B cell (primary cell): ENCODE measurements around the gene NGEF. TPM values are rescaled to one million over a fixed set of nuclear protein-coding genes. Genes with fewer than 3 reads are reported as not detected.

Source experiments
- ATAC-seq: fragments of 200-7000 bp; cut with Tn5 transposase; one replicate; pipeline ENCODE4 v1.10.0; 2021; ENCODE audit warnings: low read depth, mild to moderate bottlenecking, moderate number of reproducible peaks, moderate library complexity
- CTCF ChIA-PET: fragments of 350-600 bp; sonication (Branson Sonifier 250); formaldehyde crosslinking; loops from one replicate; lab custom pipeline; 2021; ENCODE audit warnings: antibody characterized with exemption, inconsistent platforms; lab: Charles Lee
- POLR2A ChIA-PET: fragments of 350-600 bp; sonication (Branson Sonifier 250); formaldehyde crosslinking; loops from one replicate; lab custom pipeline; 2021; ENCODE audit warnings: antibody characterized with exemption; lab: Charles Lee
- DNase-seq: peaks from one replicate; pipeline ENCODE4 v3.0.0; 2013
- H2AFZ ChIP-seq: 2 replicates; pipeline ENCODE4 v1.6.1; 2012; ENCODE audit warnings: mild to moderate bottlenecking, low read depth, low read length; ENCODE audit not compliant: insufficient read depth, poor library complexity, severe bottlenecking
- H3K27ac ChIP-seq, 2 donors: 1 replicate in 1 of 2; 2 replicates in 1 of 2; pipeline ENCODE4 v1.5.1; 2012 to 2013; ENCODE audit warnings: low read length in 2 of 2, mild to moderate bottlenecking in 2 of 2, moderate library complexity in 1 of 2
- H3K27me3 ChIP-seq, 4 experiments: fragments of 200-600 bp in 1 of 4; sonication (generic) in 1 of 4; replicated peaks in 1 of 4; 1 replicate in 2 of 4; 2 replicates in 2 of 4; pipeline versions ENCODE4 v1.6.1 to v1.7.0; 2013 to 2016; ENCODE audit warnings: low read length in 3 of 4, mild to moderate bottlenecking in 2 of 4, mixed read lengths in 1 of 4, moderate library complexity in 1 of 4; ENCODE audit not compliant: insufficient read depth in 4 of 4, control insufficient read depth in 3 of 4; ENCODE audit errors: control extremely low read depth in 1 of 4
- H3K36me3 ChIP-seq, 2 experiments: replicated peaks in 1 of 2; 1 replicate in 1 of 2; 2 replicates in 1 of 2; pipeline versions ENCODE4 v1.6.1 to v1.7.1; 2013; ENCODE audit warnings: low read length in 1 of 2; ENCODE audit not compliant: insufficient read depth in 2 of 2, control insufficient read depth in 1 of 2; ENCODE audit errors: control extremely low read depth in 1 of 2, extremely low read depth in 1 of 2
- H3K4me1 ChIP-seq, 2 donors: fragments of 200-600 bp in 1 of 2; sonication (generic) in 1 of 2; 1 replicate in 1 of 2; 2 replicates in 1 of 2; pipeline versions ENCODE4 v1.5.1 to v1.6.1; 2013 to 2017; ENCODE audit warnings: low read length in 2 of 2; ENCODE audit not compliant: control insufficient read depth in 2 of 2, insufficient read depth in 2 of 2
- H3K4me2 ChIP-seq: replicated peaks from 2 replicates; pipeline ENCODE3; 2012; ENCODE audit warnings: mild to moderate bottlenecking, low read depth, low read length; ENCODE audit not compliant: poor library complexity, severe bottlenecking
- H3K4me3 ChIP-seq, 5 experiments: fragments of 200-600 bp in 1 of 5; sonication (generic) in 1 of 5; 1 replicate in 3 of 5; 2 replicates in 2 of 5; pipeline versions ENCODE4 v1.5.1 to v1.7.0; 2011 to 2016; ENCODE audit warnings: low read length in 4 of 5, mild to moderate bottlenecking in 4 of 5, low read depth in 2 of 5, control low read depth in 1 of 5, moderate library complexity in 1 of 5; ENCODE audit not compliant: insufficient read depth in 1 of 5; ENCODE audit errors: control extremely low read depth in 1 of 5, extremely low read depth in 1 of 5
- H3K79me2 ChIP-seq: fragments of 200-600 bp; sonication (generic); one replicate; pipeline ENCODE4 v1.6.0; 2016; ENCODE audit warnings: low read length; ENCODE audit not compliant: control insufficient read depth, insufficient read depth
- H3K9ac ChIP-seq: fragments of 200-600 bp; sonication (generic); 2 replicates; pipeline ENCODE4 v1.6.1; 2017; ENCODE audit warnings: mild to moderate bottlenecking, low read length, moderate library complexity
- H3K9me3 ChIP-seq, 3 donors: one replicate each; pipeline versions ENCODE4 v1.6.1 to v1.7.1; 2013; ENCODE audit warnings: low read length in 2 of 3; ENCODE audit not compliant: control insufficient read depth in 2 of 3, insufficient read depth in 1 of 3; ENCODE audit errors: control extremely low read depth in 1 of 3
- H4K20me1 ChIP-seq: 2 replicates; pipeline ENCODE4 v1.6.0; 2012; ENCODE audit warnings: mild to moderate bottlenecking, low read length; ENCODE audit not compliant: insufficient read depth, control insufficient read depth, poor library complexity, severe bottlenecking
- H3K27ac Mint-ChIP-seq: one replicate; pipeline ENCODE4 v1.8.0; 2021; ENCODE audit warnings: mixed read lengths
- H3K27me3 Mint-ChIP-seq: one replicate; pipeline ENCODE4 v1.8.0; 2021; ENCODE audit warnings: mixed read lengths
- H3K4me1 Mint-ChIP-seq: one replicate; pipeline ENCODE4 v1.8.0; 2021; ENCODE audit warnings: mixed read lengths
- H3K4me3 Mint-ChIP-seq: one replicate; pipeline ENCODE4 v1.8.0; 2021; ENCODE audit warnings: mixed read lengths
- H3K9me3 Mint-ChIP-seq: one replicate; pipeline ENCODE4 v1.8.0; 2022; ENCODE audit warnings: mixed read lengths; ENCODE audit not compliant: insufficient read depth
- CTCF ChIP-seq: fragments of 200-600 bp; IDR thresholded peaks from one replicate; pipeline ENCODE4 v1.8.0; 2022; ENCODE audit warnings: antibody characterized with exemption, mild to moderate bottlenecking
- EZH2 ChIP-seq: IDR thresholded peaks from 2 replicates; pipeline ENCODE4 v1.6.1; 2012; ENCODE audit warnings: borderline replicate concordance, low read depth, mild to moderate bottlenecking, moderate library complexity, low read length; ENCODE audit not compliant: insufficient read depth, poor library complexity, severe bottlenecking
- WGBS: methylation state at CpG from one replicate; pipeline ENCODE4 v1.1.5; 2013; ENCODE audit warnings: missing lambda C conversion rate; ENCODE audit not compliant: insufficient coverage; 5-methylcytosine and 5-hydroxymethylcytosine counted together
- intact Hi-C: fragments of 100-400 bp; cut with micrococcal nuclease; formaldehyde crosslinking; loops from one replicate; pipeline ENCODE4 v1.10.0; 2022
- polyA plus RNA-seq: library from polyadenylated mRNA; depleted of rRNA; stranded (reverse); fragments of >200 nt; gene quantifications from 2 replicates; pipeline ENCODE4 v1.2.3, GENCODE V29; 2012
- total RNA-seq, 2 donors: library from RNA; stranded (reverse); fragments of 120-200 nt in 1 of 2; gene quantifications; 1 replicate in 1 of 2; 2 replicates in 1 of 2; pipeline versions ENCODE4 v1.2.3 to v1.2.4, GENCODE V29; 2013 to 2022

The NGEF gene
- total and polyA plus RNA-seq, 2 donors (not counting 1 experiment from before 2014, with no cell fraction given): not detected

GRCh38 chr2:232955856-232956255 is 57.2 kb downstream of the NGEF start:
- Histone ChIP-seq H2AFZ (peak overlapping the region; percentile 58), H3K36me3 (no peaks in the 10 kb centered on the region), H3K4me3 (peak overlapping the region in 1 of 5 experiments; percentile 0), H3K9me3 (no peaks in the 10 kb centered on the region), H3K79me2 (no peaks in the 10 kb centered on the region), H3K4me2 (peak overlapping the region; percentile 57), H3K9ac (no peak overlapping the region), H3K27me3 (no peaks in the 10 kb centered on the region), H3K27ac (peak overlapping the region; percentile 71 to 83), H3K4me1 (peaks cover 42 to 46% of the 10 kb centered on the region in 2 donors), H4K20me1 (no peaks in the 10 kb centered on the region)
- CTCF ChIA-PET: no interaction called here
- Mint-ChIP-seq H3K9me3 (peaks cover 5% of the 10 kb centered on the region), H3K27ac (peak overlapping the region; percentile 86), H3K4me3 (peak overlapping the region; percentile 52), H3K27me3 (no peaks in the 10 kb centered on the region), H3K4me1 (peaks cover 44% of the 10 kb centered on the region)
- ATAC-seq (peak; percentile 90), DNase-seq (peak; percentile 77)
- TF ChIP-seq EZH2: no peak
- no peak for TF ChIP-seq CTCF
- 30% methylated on average over 3 of the region's 5 CpGs for WGBS
- POLR2A ChIA-PET: interaction anchor here (0.6 to 1.3 kb wide), 2 partner anchors 30 to 104 kb away, joined by 3 to 8 read pairs; partner anchors contain the start of gene INPP5D
- intact Hi-C loops: loop anchor here (1.0 kb wide), 1 partner anchor 73 kb away; no protein-coding TSS in a partner anchor

DNA sequence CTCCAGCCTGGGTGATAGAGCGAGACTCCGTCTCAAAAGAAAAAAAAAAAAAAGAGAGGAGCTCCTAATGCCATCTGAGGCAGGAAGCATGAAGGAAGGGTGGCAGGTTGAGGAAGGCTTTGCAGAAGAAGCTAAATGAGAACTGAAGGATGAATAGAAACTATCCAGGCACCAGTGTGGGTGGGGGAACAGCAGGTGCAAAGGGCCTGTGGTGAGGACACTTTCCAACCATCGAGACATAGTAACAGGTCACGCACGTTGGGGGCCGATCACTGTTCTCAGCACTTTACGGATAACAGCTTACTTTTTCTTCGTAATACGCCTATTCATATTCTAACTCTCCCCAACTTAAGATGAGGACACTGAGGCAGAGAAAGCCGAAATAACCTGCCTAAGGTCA is 58.4 kb downstream of the NGEF start:
- no peak for ATAC-seq
- Histone ChIP-seq H4K20me1 (no peaks in the 10 kb centered on the region), H3K79me2 (no peaks in the 10 kb centered on the region), H3K9ac (no peak overlapping the region), H3K27ac (peak overlapping the region in 1 of 2 donors; percentile 83), H3K9me3 (no peaks in the 10 kb centered on the region), H3K4me1 (peaks cover 42 to 46% of the 10 kb centered on the region in 2 donors), H2AFZ (no peak overlapping the region), H3K4me2 (peak overlapping the region; percentile 57), H3K36me3 (no peaks in the 10 kb centered on the region), H3K4me3 (no peak overlapping the region), H3K27me3 (no peaks in the 10 kb centered on the region)
- TF ChIP-seq EZH2: no peak
- TF ChIP-seq CTCF: no peak
- peaks cover 44% of the 10 kb centered on the region for H3K4me1 Mint-ChIP-seq
- POLR2A ChIA-PET: interaction anchor here (0.7 to 1.5 kb wide), 2 partner anchors 106 to 112 kb away, joined by 3 read pairs; partner anchors contain the start of gene INPP5D
- intact Hi-C loops: loop anchor here (1.0 kb wide), 1 partner anchor 75 kb away; no protein-coding TSS in a partner anchor
- H3K27me3 Mint-ChIP-seq: no peaks in the 10 kb centered on the region
- peaks cover 5% of the 10 kb centered on the region for H3K9me3 Mint-ChIP-seq
- DNase-seq: no peak
- 98% methylated on average over 9 of the region's 10 CpGs for WGBS
- H3K27ac Mint-ChIP-seq: no peak overlapping the region
- CTCF ChIA-PET: interaction anchor here (0.5 to 0.9 kb wide), 3 partner anchors 11 to 105 kb away, joined by 3 to 4 read pairs (median 3); partner anchors contain the start of gene INPP5D
- H3K4me3 Mint-ChIP-seq: no peak overlapping the region
